ENCODE results near the gene ATP6AP1.

The ATP6AP1 gene

GRCh38 chrX:154473683-154474082, 45.2 kb downstream of the ATP6AP1 start:
- DNase-seq = no peak

DNA sequence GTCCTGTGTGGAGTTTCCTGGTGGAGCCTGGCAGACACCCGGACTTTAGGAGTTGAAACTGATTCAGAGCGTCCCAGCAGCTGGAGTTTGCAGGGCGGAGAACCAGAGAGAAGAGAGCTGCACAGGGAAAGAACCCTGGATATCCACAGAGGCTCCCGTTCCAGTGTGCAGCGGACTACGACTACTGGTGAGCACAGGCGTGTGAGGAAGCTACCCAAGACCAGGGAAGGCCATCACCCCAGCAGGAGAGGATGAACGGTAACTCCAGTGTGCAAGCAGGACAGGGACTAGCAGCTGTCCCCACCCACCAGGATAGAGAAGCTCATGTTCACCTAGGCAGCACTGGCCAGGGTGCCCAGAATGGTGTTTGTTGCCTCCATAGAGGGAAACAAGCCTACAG, 48.3 kb downstream of the ATP6AP1 start:
- DNase-seq = no peak

- DNase-seq = no peak
Observed at GRCh38 chrX:154477891-154478477, 49.5 kb downstream of the ATP6AP1 start.

GRCh38 chrX:154478728-154479622, 50.5 kb downstream of the ATP6AP1 start, which contains the start of gene LAGE3:
Gene LAGE3 (minus strand): TSS chrX:154479281. CDS start chrX:154478915, 366 bp downstream.
- peak; percentile 92 for DNase-seq

- DNase-seq = no peak
Observed at GRCh38 chrX:154481195-154481594, 52.7 kb downstream of the ATP6AP1 start.

- DNase-seq = no peak
Observed at GRCh38 chrX:154481911-154482601, 53.6 kb downstream of the ATP6AP1 start.

DNA sequence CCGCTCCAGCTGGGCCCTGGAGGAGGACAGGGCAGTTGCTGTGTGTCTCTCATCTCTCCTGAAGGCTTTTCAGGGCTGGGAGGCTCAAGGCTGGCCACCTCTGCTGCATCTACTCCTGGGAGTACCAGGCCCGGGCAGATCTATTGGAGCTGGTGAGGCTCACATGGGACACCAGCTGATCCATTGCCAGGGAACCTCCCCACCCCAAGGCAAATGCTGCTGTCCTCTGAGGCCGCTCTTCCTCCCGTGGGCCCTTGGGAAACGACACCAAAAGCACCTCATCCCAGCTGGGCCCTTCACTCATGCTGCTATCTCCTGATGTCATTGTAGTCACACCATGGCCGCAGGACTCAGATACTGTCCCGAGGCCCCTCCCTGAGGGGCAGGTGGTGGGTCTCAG, 54.3 kb downstream of the ATP6AP1 start:
- no peak for DNase-seq

DNA sequence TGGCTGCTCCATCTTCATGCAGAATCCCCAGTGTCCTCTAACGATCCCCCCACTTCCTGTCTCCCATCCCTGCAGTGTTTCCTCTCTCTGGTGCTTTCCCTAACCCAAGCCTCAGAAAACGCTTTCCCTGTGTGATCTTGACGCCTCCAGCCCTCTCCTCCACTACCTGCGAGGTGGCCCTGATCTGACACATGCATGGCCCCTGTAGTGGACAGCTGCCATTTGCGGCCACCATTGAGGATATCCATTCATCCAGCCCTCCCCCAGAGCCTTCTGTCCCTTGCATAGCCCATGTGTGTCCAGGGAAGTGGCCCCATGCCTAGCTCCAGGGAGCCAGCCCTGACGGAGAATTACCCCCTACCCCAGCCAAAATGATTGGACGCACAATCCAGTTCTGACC, 54.8 kb downstream of the ATP6AP1 start:
- no peak for DNase-seq

GRCh38 chrX:154484255-154485149, 56.0 kb downstream of the ATP6AP1 start:
- no peak for DNase-seq

DNA sequence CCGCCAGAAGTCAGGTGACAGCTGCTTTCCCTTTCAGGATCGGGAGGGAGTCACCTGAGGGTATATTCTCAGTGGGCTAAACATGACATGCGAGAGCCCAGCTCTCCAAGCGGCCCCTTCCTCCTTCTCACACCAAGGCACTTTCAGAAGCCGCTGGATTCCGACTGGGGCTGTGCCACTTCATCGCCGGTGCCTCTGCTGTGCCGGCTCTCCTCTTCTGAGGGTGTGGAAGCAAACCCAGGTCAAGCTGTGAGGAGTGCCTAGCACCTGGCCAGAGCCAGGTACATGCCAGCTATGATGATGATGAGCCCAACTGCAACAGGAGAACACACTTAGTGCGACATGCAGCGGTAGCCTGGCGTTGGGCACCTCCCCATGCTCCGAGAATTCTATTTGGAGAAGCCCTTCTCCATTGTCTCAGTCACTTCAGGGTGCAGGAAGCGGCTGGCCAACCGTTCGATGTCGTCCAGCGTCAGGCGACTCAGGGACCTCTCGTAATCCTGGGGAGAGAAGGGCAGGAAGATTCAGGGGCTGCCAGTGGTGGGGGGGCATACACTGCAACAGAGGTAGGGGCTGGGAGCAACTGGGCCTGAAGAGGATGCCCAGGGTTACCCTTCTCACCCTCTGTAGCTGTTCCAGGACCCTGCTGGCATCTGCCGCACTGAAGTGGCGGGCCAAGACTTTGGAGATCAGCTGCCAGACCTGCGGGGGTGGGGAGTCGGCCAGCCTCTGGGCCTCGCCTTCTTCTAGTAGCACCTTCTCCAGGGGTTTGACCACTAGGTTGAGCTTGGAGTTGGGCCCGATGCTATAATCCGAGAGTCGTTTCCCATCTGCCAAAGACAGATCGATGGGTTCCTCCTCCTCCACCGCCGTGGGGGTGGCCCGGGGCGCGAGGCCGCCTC, 56.9 kb downstream of the ATP6AP1 start:
- DNase-seq = no peak

DNA sequence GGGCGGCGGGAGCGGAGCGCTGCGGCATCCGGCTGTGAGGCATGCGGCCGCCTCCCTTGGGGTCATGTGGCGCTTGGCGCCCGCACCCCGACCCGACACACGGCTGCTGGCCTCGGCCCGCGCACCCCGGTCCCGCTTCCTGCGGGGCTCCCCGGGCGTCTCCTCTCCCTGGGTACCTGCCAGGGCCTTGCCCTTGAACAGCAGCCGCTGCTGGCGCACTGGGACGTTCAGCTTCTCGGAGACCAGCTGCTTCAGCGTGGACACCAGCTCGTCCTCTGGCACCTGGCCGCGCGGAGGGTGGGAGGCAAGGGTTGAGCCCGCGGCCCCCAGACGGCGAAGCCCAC, 57.5 kb downstream of the ATP6AP1 start:
- peak; percentile 12 for DNase-seq

Data from stimulated activated CD4-positive, alpha-beta T cell treated with anti-CD3 and anti-CD28 coated beads, Interleukin-4, amount 100 ng/mL, for 24 hours (primary cell).